Stimulated activated naive CD4-positive, alpha-beta T cell (primary cell): ENCODE results near the gene TMEM41A.
"Not testable (repeated sequence)": the region's sequence is repeated elsewhere in the genome, so short reads cannot be mapped to it uniquely, and the experiment has no call there.

Experiments used
- DNase-seq, 6 experiments: peaks; one replicate each; lab custom pipeline; 2025; lab: John Stamatoyannopoulos, UW

Gene TMEM41A

GRCh38 chr3:185488465-185488864 lies 10.4 kb downstream of the TMEM41A start:
- no peak for DNase-seq

- no peak for DNase-seq
These were observed 12.4 kb downstream of the TMEM41A start for GRCh38 chr3:185486394-185486793.

GRCh38 chr3:185484296-185484695 lies 14.5 kb downstream of the TMEM41A start:
- DNase-seq = no peak

- DNase-seq = no peak
These were observed 19.4 kb downstream of the TMEM41A start for GRCh38 chr3:185479373-185479945.

- no peak for DNase-seq
These were observed 21.5 kb downstream of the TMEM41A start for GRCh38 chr3:185477316-185477715.

GRCh38 chr3:185474922-185475321 lies 23.9 kb downstream of the TMEM41A start:
- not testable (repeated sequence) for DNase-seq

- DNase-seq = no peak
These were observed 25.5 kb downstream of the TMEM41A start for GRCh38 chr3:185473290-185473815.

DNA sequence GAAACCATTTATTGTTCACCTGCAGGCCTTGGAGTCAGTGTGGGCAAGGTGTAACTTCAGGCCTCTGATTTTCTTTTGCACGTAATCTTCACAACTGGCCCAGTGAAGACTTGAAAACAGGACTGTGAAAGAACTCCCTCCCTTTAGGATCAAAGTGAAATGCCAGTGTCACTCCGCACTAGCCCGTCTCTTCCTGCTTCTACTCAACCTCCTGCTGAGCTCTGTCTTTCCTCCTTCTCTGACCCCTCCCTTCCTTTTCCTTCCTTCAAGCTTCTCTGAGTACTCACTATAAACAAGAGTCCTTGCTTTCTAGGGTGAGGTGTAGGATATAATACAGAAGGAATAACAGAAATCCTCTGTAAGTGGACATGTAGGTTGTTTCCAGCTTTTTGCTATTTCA lies 28.5 kb downstream of the TMEM41A start:
- no peak for DNase-seq

DNA sequence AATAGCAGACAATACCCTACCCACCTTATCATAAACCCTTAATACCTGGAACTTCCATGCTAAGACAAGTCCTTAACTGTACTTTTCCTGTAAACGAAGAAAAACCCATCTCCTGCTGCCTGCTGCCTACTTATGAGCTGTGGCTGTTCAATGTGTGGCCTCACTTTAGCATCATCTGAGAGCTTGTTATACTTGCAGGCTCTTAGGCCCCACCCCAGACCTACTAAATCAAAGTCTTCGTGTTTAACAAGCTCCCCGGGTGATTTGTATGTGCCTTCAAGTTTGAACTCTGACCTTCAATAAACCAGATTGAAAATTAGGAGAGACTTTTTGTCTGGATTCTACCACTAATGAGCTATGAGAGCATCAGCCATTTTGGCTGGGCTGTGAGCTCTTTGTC lies 29.3 kb downstream of the TMEM41A start:
- no peak for DNase-seq

DNA sequence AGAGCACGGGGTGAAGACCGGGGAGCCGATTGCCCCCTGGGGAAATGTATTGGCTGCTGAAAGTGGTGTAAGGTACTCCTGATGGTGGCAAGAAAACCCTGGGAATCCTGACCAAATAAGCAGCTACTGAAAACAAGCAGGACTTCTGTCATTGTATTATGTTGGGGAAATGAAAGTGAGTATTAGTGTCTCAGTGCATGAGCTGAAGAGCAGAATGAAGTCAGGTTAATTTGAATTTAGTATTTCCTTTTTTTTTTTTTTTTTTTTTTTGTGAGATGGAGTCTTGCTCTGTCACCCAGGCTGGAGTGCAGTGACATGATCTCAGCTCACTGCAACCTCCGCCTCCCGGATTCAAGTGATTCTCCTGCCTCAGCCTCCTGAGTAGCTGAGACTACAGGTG lies 32.7 kb downstream of the TMEM41A start:
- not testable (repeated sequence) for DNase-seq

DNA sequence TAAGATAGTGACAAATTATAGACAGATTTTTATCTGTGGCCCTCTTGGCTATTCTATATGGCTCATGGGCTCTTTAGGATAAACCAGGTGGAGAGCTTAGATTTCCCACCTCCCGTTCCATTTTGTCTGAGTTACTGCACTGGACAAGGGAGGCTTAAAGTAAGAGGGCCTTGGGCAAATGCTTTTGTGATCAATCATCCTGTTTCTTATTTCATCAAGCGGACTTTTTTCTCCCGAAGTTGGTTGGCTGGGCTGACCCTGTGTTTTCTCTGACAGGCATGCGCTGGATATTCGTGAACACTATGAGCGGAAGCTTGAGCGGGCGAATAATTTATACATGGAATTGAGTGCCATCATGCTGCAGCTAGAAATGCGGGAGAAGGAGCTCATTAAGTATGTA lies 33.4 kb downstream of the TMEM41A start:
- no peak for DNase-seq

DNA sequence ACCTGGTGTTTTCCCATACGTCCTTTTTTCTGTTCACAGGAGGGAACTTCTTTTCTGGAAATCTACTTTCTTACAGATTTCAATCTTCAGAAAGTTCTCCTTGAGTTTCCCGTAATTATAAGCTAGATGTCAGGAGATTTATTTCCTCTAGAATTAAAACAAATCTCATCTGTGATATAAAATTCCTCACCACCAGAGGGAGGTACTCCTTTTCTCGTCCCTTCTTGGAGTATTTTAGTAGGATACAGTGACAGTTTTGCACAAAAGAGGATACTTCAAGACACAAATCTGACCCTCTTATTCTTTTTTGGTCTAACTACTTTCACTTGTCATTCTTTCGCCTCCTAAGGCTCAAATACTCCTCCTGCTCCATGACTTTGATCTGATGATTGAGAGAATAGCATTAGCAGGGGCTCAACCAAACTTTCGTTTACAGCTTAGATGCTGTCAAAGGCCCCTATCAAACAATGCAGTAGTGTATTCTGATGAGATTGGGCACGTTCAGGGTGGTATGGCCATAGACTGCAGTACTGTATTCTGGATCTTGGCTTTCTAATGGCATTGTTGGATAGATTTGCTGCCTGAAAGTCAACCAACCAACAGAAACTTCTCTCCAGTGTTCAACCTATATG lies 38.0 kb downstream of the TMEM41A start:
- DNase-seq = no peak

GRCh38 chr3:185460309-185460708 lies 38.5 kb downstream of the TMEM41A start:
- DNase-seq = no peak

DNA sequence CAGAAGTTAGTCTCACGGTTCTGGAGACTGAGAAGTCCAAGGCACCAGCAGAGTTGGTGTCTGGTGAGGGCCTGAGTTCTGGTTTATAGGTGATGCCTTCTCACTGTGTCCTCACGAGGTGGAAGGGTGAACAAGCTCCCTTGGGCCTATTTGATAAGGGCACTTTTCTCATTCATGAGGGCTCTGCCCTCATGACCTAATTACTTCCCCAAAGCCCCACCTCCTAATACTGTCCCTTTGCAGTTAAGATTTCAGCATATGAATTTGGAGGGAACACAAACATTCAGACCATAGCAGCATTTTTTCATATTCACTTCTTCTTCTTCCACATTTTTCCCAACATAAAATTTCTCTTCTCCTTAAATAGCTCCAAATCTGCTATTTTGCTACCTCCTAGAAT lies 41.5 kb downstream of the TMEM41A start:
- DNase-seq = no peak

- not testable (repeated sequence) for DNase-seq
These were observed 47.4 kb downstream of the TMEM41A start for GRCh38 chr3:185451432-185451831.

- DNase-seq = no peak
These were observed 50.7 kb downstream of the TMEM41A start for GRCh38 chr3:185448107-185448506.

DNA sequence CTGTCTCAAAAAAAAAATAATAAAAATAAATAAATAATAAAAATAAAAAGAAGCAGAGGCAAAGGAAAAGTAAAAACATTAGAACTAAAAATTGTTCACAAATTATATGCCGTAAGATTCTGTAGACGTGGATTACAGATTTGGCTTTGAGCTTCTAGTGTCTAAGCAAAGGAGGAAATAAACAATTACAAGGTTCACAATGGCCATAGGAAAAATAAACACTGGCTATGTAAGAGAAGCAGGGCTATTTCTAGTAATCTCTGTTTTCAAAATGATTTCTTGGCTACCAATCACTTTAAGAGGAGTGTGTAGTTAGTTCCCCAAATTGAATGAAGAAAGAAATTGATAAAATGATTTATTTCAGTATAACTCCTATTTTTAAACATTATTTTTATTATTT lies 54.5 kb downstream of the TMEM41A start:
- DNase-seq = no peak

DNA sequence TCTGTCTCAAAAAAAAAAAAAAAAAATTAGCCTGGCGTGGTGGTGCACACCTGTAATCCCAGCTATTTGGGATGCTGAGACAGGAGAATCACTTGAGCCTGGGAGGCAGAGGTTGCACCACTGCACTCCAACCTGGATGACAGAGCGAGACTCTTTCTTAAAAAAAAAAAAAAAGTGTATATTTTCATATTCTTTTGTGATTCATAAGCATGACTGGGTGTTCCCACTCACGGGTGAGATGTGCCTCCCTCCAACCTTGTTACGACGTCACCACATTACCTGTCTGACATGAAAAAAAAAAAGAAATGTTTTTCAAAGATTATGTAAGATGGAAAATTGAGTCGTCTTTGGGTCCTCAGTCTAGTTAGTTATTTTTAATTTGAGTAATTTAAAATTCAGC lies 56.8 kb downstream of the TMEM41A start:
- no peak for DNase-seq

DNA sequence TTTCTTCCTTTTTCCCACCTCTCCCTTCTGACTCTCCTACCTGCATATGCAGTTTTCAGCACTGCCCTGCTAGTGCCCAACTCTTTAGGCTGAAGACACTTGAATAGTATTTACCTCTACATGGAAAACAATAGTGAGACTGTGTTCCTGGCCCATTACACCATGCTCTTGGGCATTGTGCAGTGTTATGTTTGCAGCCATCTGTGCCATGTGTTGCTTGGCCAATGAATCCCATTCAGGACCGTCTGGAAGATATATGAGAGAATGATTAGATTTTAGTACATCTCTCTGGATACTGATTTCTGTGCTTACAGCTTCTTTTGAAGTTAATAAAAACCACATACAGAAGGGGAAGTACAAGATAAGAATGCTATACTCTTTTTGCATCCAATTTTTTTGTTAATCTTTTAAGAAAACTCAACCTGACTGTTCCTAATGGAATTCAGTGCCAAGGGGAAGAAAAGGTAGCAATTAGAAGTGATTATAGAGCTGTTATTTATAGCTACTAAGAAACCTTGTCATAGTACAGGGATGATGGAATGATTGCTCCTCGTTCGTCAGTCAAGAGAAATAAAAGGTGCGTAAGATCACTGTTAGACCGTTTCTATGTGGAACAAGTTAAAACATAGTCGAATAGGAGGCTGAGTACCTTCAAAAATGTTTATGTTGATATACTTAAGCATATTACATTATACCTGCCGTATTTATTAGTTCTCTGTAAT lies 58.9 kb downstream of the TMEM41A start:
- no peak for DNase-seq
